ENCODE data around the gene CHST11. TPM values are rescaled to one million over a fixed set of nuclear protein-coding genes. Genes with fewer than 3 reads are reported as not detected.
"Not testable (repeated sequence)": the region's sequence is repeated elsewhere in the genome, so short reads cannot be mapped to it uniquely, and the experiment has no call there.

The CHST11 gene
- total and polyA plus RNA-seq, 10 of the 15 experiments (the other 5 are each of a cell fraction or from before 2014, with no cell fraction given) = 1.9 to 38.1 (median 17.2) TPM

DNA sequence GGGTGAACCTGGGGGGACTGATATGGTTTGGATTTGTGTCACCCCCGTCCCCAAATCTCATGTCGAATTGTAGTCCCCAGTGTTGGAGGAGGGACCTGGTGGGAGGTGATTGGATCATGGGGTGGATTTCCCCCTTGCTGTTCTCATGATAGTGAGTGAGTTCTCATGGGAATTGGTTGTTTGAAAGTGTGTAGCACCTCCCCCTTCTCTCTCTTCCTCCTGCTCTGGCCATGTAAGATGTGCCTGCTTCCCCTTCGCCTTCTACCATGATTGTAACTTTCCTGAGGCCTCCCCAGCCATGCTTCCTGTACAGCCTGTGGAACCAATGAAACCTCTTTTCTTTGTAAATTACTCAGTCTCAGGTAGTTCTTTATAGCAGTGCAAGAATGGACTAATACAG is 156.6 kb downstream of the CHST11 start:
- H4K20me1 ChIP-seq (ENCODE audit: control insufficient read depth, insufficient read depth); DNase-seq (ENCODE audit: low read depth, low spot score); H3K4me3 ChIP-seq; H3K4me2 ChIP-seq (ENCODE audit: control insufficient read depth, insufficient read depth); SMC1A ChIA-PET (ENCODE audit: uncharacterized antibody, unreplicated experiment); POLR2A ChIA-PET; RAD21 ChIA-PET (ENCODE audit: unreplicated experiment); H3K4me1 ChIP-seq (ENCODE audit: control insufficient read depth, insufficient read depth, low read length); H3K27me3 ChIP-seq (replicated peaks in 1 of 2; ENCODE audit: control insufficient read depth in 2 of 2, insufficient read depth in 2 of 2, low read length in 1 of 2); H3K9me3 ChIP-seq (replicated peaks; ENCODE audit: control insufficient read depth, insufficient read depth, low read length); intact Hi-C loops (cut with micrococcal nuclease; ENCODE audit: unreplicated experiment); CTCF ChIA-PET; H2AFZ ChIP-seq (ENCODE audit: control insufficient read depth, low read depth, low read length); H3K79me2 ChIP-seq (ENCODE audit: control insufficient read depth, insufficient read depth, low read length); H3K27ac ChIP-seq (ENCODE audit: control insufficient read depth, insufficient read depth); in situ Hi-C loops (cut with MboI); H3K9ac ChIP-seq (ENCODE audit: control insufficient read depth, insufficient read depth, low read length); FAIRE-seq; BruUV-seq (replicated peaks); H3K36me3 ChIP-seq (ENCODE audit: control insufficient read depth in 2 of 2, insufficient read depth in 2 of 2, low read length in 1 of 2): not testable (repeated sequence)
- ATAC-seq = peak; percentile 19
- WGBS (ENCODE audit: insufficient coverage, insufficient replicate concordance, low lambda C conversion rate, missing lambda C conversion rate) = 100% methylated on average over 3 of the region's 3 CpGs
- TF ChIP-seq MEF2B (IDR thresholded peaks at IDR 0.05; ENCODE audit: partially characterized antibody, poor library complexity, severe bottlenecking) = peak; percentile 40

DNA sequence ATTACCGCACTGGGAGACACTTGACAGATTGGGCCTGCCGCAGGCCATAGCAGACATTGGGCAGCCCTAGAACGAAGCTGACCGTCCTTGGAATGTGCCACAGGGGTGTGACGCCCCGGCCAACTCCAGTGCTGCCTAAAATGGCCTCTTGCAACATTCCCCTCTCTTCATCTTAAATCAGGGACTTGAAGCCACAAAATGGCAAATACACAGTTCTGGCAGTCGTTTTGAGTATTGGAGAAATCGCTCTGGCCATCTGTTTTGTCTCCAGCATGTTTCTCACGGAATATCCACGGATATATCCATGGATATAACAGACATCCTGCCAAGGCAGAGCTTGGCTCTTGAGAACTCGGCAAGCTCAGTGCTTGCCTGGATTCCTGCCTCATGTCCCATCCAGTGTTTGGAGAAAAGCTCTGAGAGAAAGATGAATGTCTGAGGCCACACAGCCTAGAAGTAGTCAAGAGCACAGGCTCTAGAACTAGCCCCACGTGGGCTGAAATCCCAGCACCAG is 158.4 kb downstream of the CHST11 start:
- Histone ChIP-seq H3K4me3 (no peak overlapping the region), H3K27ac (ENCODE audit: control insufficient read depth, insufficient read depth) (no peak overlapping the region), H3K4me2 (ENCODE audit: control insufficient read depth, insufficient read depth) (no peak overlapping the region), H3K36me3 (ENCODE audit: control insufficient read depth in 2 of 2, insufficient read depth in 2 of 2, low read length in 1 of 2) (peaks cover 0 to 4% of the 10 kb centered on the region in 2 experiments; a peak in 3 of 4 replicates), H3K79me2 (ENCODE audit: control insufficient read depth, insufficient read depth, low read length) (no peaks in the 10 kb centered on the region; the same call in none of the 2 replicates), H3K27me3 (replicated peaks in 1 of 2; ENCODE audit: control insufficient read depth in 2 of 2, insufficient read depth in 2 of 2, low read length in 1 of 2) (no peaks in the 10 kb centered on the region), H4K20me1 (ENCODE audit: control insufficient read depth, insufficient read depth) (no peaks in the 10 kb centered on the region), H3K9me3 (replicated peaks; ENCODE audit: control insufficient read depth, insufficient read depth, low read length) (no peaks in the 10 kb centered on the region; the same call in 2 of the 3 replicates), H2AFZ (ENCODE audit: control insufficient read depth, low read depth, low read length) (no peak overlapping the region), H3K9ac (ENCODE audit: control insufficient read depth, insufficient read depth, low read length) (no peak overlapping the region), H3K4me1 (ENCODE audit: control insufficient read depth, insufficient read depth, low read length) (peaks cover 2% of the 10 kb centered on the region; the same call in 1 of the 2 replicates)
- ATAC-seq (no peak), DNase-seq (ENCODE audit: low read depth, low spot score) (no peak), FAIRE-seq (no peak)
- ChIA-PET RAD21 (ENCODE audit: unreplicated experiment) (interaction anchor here (0.6 to 1.2 kb wide), 2 partner anchors 217 to 233 kb away, joined by 3 read pairs; no protein-coding TSS in a partner anchor), SMC1A (ENCODE audit: uncharacterized antibody, unreplicated experiment) (interaction anchor here (0.6 to 2.0 kb wide), 4 partner anchors 34 to 392 kb away, joined by 3 to 6 read pairs (median 3); no protein-coding TSS in a partner anchor), POLR2A (interaction anchor here (1.0 kb wide), 1 partner anchor 12 kb away, joined by 4 read pairs; no protein-coding TSS in a partner anchor), CTCF (no interaction called here)
- intact Hi-C loops (cut with micrococcal nuclease; ENCODE audit: unreplicated experiment) = no loop called here
- in situ Hi-C loops (cut with MboI) = no loop called here
- WGBS (ENCODE audit: insufficient coverage, insufficient replicate concordance, low lambda C conversion rate, missing lambda C conversion rate) = 89% methylated on average over 12 of the region's 12 CpGs
- BruUV-seq (replicated peaks) = no TSS peak
- TF ChIP-seq STAT3 (IDR thresholded peaks at IDR 0.05; ENCODE audit: low read depth, low read length) = no peak
- TF ChIP-seq, protein P1, sequence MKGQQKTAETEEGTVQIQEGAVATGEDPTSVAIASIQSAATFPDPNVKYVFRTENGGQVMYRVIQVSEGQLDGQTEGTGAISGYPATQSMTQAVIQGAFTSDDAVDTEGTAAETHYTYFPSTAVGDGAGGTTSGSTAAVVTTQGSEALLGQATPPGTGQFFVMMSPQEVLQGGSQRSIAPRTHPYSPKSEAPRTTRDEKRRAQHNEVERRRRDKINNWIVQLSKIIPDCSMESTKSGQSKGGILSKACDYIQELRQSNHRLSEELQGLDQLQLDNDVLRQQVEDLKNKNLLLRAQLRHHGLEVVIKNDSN (IDR thresholded peaks at IDR 0.05; ENCODE audit: borderline replicate concordance, extremely low read length, insufficient read depth, low read depth, low read length) = no peak
- no peak for TF ChIP-seq GATAD2B (conservative IDR thresholded peaks at IDR 0.05; ENCODE audit: low read depth)
- no peak for TF ChIP-seq ZBED1 (IDR thresholded peaks at IDR 0.05; ENCODE audit: borderline replicate concordance)
- no peak for TF ChIP-seq EZH2 (IDR thresholded peaks at IDR 0.05; ENCODE audit: borderline replicate concordance, control insufficient read depth, low read depth, low read length)
- TF ChIP-seq HCFC1 (IDR thresholded peaks at IDR 0.05; ENCODE audit: low read length) = no peak
- no peak for TF ChIP-seq NFXL1 (IDR thresholded peaks at IDR 0.05; ENCODE audit: borderline replicate concordance)
- no peak for TF ChIP-seq POLR2AphosphoS5 (IDR thresholded peaks at IDR 0.05; ENCODE audit: low read length)
- TF ChIP-seq, protein P2, sequence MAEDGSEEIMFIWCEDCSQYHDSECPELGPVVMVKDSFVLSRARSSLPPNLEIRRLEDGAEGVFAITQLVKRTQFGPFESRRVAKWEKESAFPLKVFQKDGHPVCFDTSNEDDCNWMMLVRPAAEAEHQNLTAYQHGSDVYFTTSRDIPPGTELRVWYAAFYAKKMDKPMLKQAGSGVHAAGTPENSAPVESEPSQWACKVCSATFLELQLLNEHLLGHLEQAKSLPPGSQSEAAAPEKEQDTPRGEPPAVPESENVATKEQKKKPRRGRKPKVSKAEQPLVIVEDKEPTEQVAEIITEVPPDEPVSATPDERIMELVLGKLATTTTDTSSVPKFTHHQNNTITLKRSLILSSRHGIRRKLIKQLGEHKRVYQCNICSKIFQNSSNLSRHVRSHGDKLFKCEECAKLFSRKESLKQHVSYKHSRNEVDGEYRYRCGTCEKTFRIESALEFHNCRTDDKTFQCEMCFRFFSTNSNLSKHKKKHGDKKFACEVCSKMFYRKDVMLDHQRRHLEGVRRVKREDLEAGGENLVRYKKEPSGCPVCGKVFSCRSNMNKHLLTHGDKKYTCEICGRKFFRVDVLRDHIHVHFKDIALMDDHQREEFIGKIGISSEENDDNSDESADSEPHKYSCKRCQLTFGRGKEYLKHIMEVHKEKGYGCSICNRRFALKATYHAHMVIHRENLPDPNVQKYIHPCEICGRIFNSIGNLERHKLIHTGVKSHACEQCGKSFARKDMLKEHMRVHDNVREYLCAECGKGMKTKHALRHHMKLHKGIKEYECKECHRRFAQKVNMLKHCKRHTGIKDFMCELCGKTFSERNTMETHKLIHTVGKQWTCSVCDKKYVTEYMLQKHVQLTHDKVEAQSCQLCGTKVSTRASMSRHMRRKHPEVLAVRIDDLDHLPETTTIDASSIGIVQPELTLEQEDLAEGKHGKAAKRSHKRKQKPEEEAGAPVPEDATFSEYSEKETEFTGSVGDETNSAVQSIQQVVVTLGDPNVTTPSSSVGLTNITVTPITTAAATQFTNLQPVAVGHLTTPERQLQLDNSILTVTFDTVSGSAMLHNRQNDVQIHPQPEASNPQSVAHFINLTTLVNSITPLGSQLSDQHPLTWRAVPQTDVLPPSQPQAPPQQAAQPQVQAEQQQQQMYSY (CRISPR knock-in tag; IDR thresholded peaks at IDR 0.05) = no peak
- no peak for TF ChIP-seq MEF2B (IDR thresholded peaks at IDR 0.05; ENCODE audit: partially characterized antibody, poor library complexity, severe bottlenecking)
- TF ChIP-seq CBX5 (IDR thresholded peaks at IDR 0.05; ENCODE audit: low read depth) = no peak
- TF ChIP-seq, protein P3, sequence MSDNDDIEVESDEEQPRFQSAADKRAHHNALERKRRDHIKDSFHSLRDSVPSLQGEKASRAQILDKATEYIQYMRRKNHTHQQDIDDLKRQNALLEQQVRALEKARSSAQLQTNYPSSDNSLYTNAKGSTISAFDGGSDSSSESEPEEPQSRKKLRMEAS (IDR thresholded peaks at IDR 0.05; ENCODE audit: low read depth, low read length) = no peak
